GM12878 (cell line): Measurements from ENCODE around the gene SPEM2. TPM values are rescaled to one million over a fixed set of nuclear protein-coding genes. Genes with fewer than 3 reads are reported as not detected.

Experiments
- BACH1 ChIP-seq: fragments of 450-650 bp; IDR thresholded peaks from 2 replicates; pipeline ENCODE4 v1.6.1; 2017; ENCODE audit warnings: mild to moderate bottlenecking, borderline replicate concordance
- CBX3 ChIP-seq: fragments of 200-600 bp; sonication (generic); IDR thresholded peaks from 2 replicates; pipeline ENCODE4 v1.6.1; 2016; ENCODE audit warnings: low read depth, borderline replicate concordance
- CUX1 ChIP-seq: IDR thresholded peaks from 2 replicates; pipeline ENCODE4 v1.6.1; 2012; ENCODE audit warnings: improper control_type of control experiment, low read depth, low read length; ENCODE audit not compliant: insufficient replicate concordance
- ELK1 ChIP-seq: IDR thresholded peaks from 2 replicates; pipeline ENCODE4 v1.6.1; 2012; ENCODE audit warnings: low read depth, low read length, improper control_type of control experiment
- EP300 ChIP-seq, 2 experiments: fragments of 150-350 bp in 1 of 2; IDR thresholded peaks; 2 replicates each; pipeline ENCODE4 v1.6.1; 2011 to 2012; ENCODE audit warnings: low read depth in 2 of 2, low read length in 2 of 2, borderline replicate concordance in 1 of 2, improper control_type of control experiment in 1 of 2, inconsistent platforms in 1 of 2; ENCODE audit not compliant: control insufficient read depth in 1 of 2
- HDAC2 ChIP-seq: fragments of 200-600 bp; sonication (generic); IDR thresholded peaks from 2 replicates; pipeline ENCODE4 v1.6.1; 2017
- HSF1 ChIP-seq: fragments of 150-350 bp; IDR thresholded peaks from 2 replicates; pipeline ENCODE4 v1.6.1; 2014; ENCODE audit warnings: mild to moderate bottlenecking, low read depth, low read length
- POU2F2 ChIP-seq: IDR thresholded peaks from 3 replicates; pipeline ENCODE4 v1.6.1; 2011; ENCODE audit warnings: low read depth, mild to moderate bottlenecking, low read length, borderline replicate concordance
- RCOR1 ChIP-seq: conservative IDR thresholded peaks from 2 replicates; pipeline ENCODE4 v1.6.1; 2012; ENCODE audit warnings: low read depth, low read length, improper control_type of control experiment
- SKIL ChIP-seq: fragments of 450-650 bp; IDR thresholded peaks from 2 replicates; pipeline ENCODE4 v1.6.1; 2017; ENCODE audit warnings: mild to moderate bottlenecking, low read depth, inconsistent platforms; ENCODE audit not compliant: poor library complexity, severe bottlenecking
- ZBTB40 ChIP-seq: fragments of 450-650 bp; IDR thresholded peaks from 2 replicates; pipeline ENCODE4 v1.6.1; 2016; ENCODE audit warnings: mild to moderate bottlenecking, moderate library complexity, borderline replicate concordance
- ZNF207 ChIP-seq: fragments of 450-650 bp; IDR thresholded peaks from 2 replicates; pipeline ENCODE4 v1.6.1; 2014; ENCODE audit warnings: antibody characterized with exemption, mild to moderate bottlenecking, borderline replicate concordance
- ZNF24 ChIP-seq: fragments of 450-650 bp; IDR thresholded peaks from 2 replicates; pipeline ENCODE4 v1.6.1; 2017; ENCODE audit warnings: antibody characterized with exemption, mild to moderate bottlenecking
- polyA plus RNA-seq, 11 experiments: library from polyadenylated mRNA; depleted of rRNA in 4 of 11; unstranded in 6 of 11; stranded (reverse) in 5 of 11; fragments of >200 nt; fragmentation: Nextera tagmentation in 4 of 11; fragmentation: Illumina TruSeq in 1 of 11; extraction: Ambion mirVana in 4 of 11; extraction: Trizol in 1 of 11; gene quantifications; 1 replicate in 1 of 11; 2 replicates in 10 of 11; pipeline versions ENCODE4 v1.2.1 to v1.2.3, GENCODE V29; 2011 to 2016; ENCODE audit warnings: inconsistent platforms in 2 of 11, missing spikeins in 2 of 11, low read depth in 1 of 11
- total RNA-seq, 4 experiments: library from RNA; depleted of rRNA in 3 of 4; stranded (reverse); fragments of >200 nt in 3 of 4; fragmentation: Illumina TruSeq in 1 of 4; extraction: Trizol in 1 of 4; gene quantifications; 2 replicates each; pipeline versions ENCODE4 v1.2.1 to v1.2.3, GENCODE V29; 2013 to 2021

Gene SPEM2
- total and polyA plus RNA-seq, 10 of the 15 experiments (the other 5 are each of a cell fraction or from before 2014, with no cell fraction given), result not detected

GRCh38 chr17:7436556-7437368 is 11.3 kb downstream of the SPEM2 start (continued):
- TF ChIP-seq CBX3 (no peak), BACH1 (no peak; the same call in 1 of the 2 replicates), EP300 (IDR thresholded peaks at IDR 0.05; ENCODE audit: borderline replicate concordance in 1 of 2, control insufficient read depth in 1 of 2, low read depth in 2 of 2, low read length in 2 of 2) (0 out of 4 replicates have a peak, but pooled peaks of 1 of the 2 experiments have one; percentile 16), ZBTB40 (no peak), RCOR1 (no peak), POU2F2 (peak; percentile 14; the same call in 1 of the 3 replicates), ZNF207 (no peak), ZNF24 (peak; percentile 62; the same call in 1 of the 2 replicates), HSF1 (no peak), CUX1 (no peak), SKIL (no peak), ELK1 (no peak), HDAC2 (no peak)
